Activated effector memory CD4-positive, alpha-beta T cell treated with anti-CD3 and anti-CD28 coated beads, Interleukin-2, amount 50 U/mL, for 16 hours (primary cell): ENCODE results near the gene ATXN10.
"Not testable (repeated sequence)": the region's sequence is repeated elsewhere in the genome, so short reads cannot be mapped to it uniquely, and the experiment has no call there.

Experiments
- DNase-seq: peaks from one replicate; pipeline ENCODE4 v3.0.0-alpha.2; 2020

ATXN10 gene

GRCh38 chr22:45671783-45672563 lies at the start of gene ATXN10:
Gene ATXN10 (plus strand): TSS chr22:45671834. CDS start chr22:45672064, 230 bp downstream.
- peak; percentile 86 for DNase-seq

GRCh38 chr22:45621836-45622600 lies 49.6 kb upstream of the ATXN10 start:
- peak; percentile 52 for DNase-seq

DNA sequence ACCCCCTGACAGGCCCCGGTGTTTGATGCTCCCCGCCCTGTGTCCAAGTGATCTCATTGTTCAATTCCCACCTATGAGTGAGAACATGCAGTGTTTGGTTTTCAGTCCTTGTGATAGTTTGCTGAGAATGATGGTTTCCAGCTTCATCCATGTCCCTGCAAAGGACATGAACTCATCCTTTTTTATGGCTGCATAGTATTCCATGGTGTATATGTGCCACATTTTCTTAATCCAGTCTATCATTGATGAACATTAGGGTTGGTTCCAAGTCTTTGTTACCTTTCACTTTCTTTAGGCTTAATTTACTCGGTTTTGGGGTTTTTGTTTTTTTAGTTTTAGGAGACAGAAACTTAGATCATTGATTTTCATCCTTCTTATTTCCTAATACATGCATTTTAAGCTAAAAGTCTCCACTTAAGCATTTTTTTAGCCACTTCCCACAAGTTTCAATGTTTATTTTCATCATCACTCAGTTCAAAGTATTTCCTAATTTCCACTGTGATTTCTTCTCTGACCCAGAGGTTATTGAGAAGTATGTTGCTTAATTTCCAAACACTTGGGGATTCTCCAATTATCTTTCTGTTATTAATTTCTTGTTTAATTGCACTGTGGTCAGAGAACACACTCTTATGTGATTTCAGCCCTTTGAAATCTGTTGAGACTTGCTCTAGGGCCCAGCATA lies 48.0 kb upstream of the ATXN10 start:
- not testable (repeated sequence) for DNase-seq

DNA sequence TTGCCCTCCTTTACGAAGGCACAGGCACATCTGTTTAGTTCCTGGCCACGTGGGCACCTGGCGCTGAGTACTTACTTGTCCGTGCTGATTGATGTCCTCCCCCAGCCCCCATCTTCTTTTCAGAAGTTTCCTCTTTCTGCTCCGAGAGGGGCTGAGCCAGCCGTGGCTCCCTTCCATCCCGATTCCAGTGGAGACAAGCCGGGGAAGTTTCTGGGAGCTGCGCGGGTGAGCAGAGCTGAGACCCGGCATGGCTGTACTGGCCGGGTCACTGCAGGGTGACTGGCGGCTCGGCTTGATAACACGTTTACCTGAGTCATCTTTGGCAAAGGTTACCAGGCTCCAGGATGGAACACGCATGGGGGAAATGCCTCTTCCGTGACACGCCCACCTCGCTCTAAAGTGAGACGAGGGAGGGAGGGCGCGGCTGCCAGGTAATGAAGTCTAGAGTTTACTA lies 45.4 kb upstream of the ATXN10 start:
- peak; percentile 24 for DNase-seq

- DNase-seq, result peak; percentile 38
Measured at GRCh38 chr22:45627489-45628233, 44.0 kb upstream of the ATXN10 start.

DNA sequence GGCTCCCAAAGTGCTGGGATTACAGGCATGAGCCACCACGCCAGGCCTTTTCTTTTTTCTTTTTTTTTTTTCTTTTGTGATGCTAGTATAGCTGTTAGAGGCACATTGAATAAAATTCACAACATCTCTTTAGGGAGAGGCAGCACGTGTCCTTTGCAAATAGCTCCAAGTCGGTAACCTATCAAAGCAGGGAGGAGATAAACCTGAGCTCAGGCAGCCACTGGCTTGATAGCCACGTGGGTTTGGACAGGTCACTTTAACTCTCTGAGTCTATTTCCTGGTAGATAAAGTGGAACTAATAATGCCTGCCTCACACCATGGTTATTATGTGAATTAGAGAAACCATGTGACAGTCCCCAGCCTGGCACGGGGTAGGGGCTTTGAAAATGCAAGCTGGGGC lies 43.1 kb upstream of the ATXN10 start:
- DNase-seq, result no peak

DNA sequence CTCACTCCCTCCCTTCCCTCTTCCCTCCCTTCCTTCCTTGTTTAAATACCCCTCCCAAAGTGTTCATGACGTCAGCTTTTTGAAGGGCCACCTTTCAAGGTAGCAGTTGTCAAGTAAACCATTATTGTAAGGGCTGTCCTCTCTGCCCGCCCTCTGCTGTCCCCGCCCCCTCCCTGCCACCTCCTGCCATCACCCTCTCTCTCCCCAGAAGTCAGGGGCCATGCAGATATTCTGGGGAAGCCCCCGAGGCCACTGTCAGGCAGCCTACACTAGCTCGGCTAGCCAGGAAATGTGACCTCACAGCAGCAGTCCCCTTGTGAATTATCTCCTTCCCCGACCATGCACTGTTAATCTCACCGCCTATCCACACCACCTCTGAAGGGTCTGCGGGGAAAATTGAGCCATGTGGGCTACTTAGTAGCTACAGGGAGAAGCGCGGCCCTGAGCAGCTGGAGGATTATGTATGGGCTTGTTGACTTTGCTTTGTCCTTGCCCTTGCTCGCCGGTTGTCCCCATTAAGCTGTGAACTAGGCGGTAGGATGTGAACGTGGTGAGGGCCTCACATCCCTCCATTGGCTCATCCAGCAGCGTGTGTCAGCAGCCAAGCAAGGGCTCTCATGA lies 42.1 kb upstream of the ATXN10 start:
- DNase-seq, result peak; percentile 27

DNA sequence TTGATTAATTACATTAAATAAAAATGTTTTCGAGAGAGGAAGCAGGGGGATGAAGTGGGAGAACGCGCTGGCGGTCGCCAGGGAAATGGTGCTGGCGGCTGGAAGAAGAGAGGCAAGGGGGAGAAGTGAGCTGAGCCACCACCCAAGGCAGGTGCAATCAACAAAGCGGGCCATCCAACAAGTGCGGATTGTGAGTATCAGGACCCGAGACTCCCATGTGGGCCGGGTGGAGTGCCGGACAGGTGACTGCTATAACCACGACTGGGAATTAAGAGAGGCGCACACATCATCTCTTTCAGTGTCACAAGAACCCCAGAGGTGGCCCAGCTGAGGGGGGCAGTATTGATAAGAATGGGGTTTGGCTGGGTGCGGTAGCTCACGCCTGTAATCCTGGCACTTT lies 41.2 kb upstream of the ATXN10 start:
- peak; percentile 28 for DNase-seq

DNA sequence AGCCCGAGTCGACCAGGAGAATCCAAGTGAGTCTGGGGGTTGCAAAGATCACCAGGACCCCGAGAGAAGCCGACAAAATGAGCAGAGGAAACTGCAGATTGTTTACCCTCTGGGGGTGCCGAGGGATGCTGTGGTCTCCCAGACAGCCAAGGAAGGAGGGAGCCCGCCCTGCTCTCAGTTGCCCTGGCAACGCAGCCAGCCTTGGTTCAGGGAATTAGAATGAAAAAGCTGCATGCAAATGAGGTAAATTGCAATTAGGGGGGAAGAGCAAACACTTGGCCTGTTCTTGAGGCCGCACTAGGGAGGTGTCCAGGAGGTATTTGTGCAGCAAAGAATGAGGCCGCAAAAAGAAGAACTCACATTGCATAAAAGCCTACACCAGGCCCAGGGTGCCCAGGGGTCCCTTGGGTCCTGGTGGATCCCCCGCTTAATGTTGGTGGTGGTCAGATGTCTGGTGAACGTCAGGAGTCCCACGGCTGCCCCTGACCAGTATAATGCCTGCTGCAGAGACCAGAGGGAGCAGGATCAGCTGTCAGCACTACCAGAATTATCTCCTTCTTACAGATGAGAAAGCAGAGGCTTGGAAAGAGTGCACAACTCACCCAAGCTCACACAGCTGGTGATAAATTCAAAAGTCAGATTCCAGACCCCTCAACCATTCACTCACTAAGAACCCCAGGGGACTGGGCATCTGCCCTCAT lies 40.3 kb upstream of the ATXN10 start:
- DNase-seq, result peak; percentile 34

DNA sequence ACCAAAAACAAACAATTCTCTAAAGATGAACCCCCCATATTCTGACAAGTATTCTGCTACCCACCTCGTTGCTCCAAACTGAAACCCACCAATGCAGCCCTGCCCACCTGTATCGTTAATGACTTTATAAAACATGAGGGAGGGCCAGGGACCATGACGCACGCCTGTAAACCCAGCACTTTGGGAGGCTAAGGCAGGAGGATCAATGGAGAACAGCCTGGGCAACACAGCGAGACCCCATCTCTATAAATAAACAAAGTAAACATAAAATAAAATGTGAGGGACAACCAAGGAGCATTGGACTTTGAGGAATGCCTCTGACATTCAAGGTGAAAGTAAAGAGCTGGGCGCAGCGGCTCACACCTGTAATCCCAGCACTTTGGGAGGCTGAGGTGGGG lies 39.8 kb upstream of the ATXN10 start:
- peak; percentile 27 for DNase-seq

- DNase-seq, result no peak
Measured at GRCh38 chr22:45632791-45633515, 38.7 kb upstream of the ATXN10 start.

- peak; percentile 9 for DNase-seq
Measured at GRCh38 chr22:45636683-45637082, 35.0 kb upstream of the ATXN10 start.

GRCh38 chr22:45638197-45638596 lies 33.4 kb upstream of the ATXN10 start:
- no peak for DNase-seq

- no peak for DNase-seq
Measured at GRCh38 chr22:45638834-45639746, 32.5 kb upstream of the ATXN10 start.

DNA sequence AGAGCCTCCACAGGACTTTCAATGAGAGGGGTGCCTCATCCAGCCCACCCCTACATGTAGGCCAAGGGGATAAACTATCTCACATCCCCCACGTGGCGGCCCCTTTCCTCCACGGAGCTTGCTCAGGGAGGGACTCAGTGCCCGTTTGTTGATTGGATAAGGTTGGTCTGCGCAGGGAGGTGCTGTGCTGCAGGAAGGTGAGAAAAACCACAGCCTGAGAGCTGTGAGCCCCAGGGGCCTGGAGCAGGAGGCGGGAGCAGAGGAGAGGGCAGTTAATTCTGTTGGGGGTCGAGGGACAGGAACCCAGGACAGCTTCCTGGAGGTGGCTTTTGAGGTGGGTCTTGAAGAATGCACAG lies 31.9 kb upstream of the ATXN10 start:
- no peak for DNase-seq

DNA sequence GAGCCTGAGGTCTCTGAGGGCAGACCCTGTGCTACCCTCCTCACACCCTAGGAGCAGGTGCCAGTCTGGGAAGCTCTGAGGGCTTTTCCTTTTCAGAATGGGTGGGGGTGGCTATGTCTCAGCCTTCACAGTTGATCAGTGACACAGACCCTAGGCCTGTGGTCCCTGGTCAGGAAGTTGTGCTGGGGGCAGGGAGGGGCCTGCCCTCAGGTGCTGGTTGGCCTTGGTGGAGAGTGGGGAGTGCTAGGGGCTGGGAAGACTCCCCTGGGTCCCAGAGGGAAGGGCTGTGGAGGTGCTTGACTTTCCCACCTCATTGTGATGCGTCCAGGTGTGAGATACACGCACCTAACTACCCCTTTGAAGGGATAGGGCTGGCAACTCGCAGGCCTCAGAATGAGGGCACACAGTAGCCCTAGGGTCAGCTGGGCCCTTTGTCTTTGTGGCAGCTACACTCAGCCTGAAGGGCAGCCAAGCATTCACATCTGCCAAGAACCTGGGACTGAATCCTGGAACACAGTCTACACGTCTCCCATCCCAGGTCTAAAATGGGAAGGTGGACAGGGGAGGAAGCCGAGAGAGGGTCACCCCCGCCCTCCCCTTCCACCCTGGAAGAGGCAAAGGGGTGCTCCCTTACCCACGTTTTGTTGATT lies 31.2 kb upstream of the ATXN10 start:
- DNase-seq, result no peak

DNA sequence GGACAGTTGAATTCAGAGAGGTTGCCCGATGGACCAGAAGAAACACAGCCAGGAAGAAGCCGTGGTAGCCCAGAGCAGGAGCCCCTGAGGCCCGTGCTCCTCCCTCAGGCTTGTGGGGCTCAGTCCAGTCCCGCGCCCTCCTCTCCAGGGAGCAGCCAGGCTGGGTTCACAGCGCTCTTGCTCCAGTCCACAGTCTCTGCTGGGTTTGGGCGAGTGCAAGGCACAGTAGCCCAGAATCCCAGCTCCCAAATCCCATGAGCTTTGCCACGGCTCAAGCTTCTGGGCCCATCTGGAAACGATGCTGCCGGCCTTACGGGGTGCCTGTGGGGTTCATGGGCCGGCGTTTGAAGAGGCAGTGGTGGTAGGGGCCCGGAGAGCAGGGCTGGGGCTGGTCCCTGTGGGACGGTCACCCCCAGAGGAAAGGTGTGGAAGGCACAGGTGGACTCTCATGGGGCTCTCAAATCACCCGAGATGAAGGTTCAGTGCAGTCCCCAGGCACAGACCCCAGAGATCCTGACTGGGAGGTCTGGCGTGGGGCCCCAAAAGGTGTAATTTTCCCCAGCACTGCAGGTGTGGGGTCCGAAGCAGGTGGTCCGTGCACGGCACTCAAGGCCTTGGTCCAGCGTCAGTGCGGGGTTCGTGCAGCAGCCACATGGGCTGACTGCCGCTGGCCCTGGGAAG lies 30.6 kb upstream of the ATXN10 start:
- no peak for DNase-seq

GRCh38 chr22:45642986-45643385 lies 28.6 kb upstream of the ATXN10 start:
- DNase-seq, result no peak

DNA sequence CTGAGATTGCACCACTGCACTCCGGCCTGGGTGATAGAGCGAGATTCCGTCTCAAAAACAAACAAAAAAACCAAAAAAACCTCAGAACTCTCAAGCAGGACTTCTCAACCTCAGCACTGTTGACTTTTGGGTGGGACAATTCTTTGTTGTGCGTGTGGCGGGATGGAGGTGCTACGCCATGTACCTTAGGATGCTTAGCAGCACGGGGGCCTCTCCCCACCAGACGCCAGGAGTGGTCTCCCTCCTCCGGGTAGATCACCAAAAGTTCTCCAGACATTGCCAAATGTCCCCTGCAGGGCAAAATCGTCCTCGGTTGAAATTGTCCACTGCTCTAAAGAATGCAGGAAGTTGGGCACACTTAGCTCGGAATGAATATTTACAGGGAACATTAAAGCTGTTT lies 26.9 kb upstream of the ATXN10 start:
- no peak for DNase-seq
